Neural progenitor cell (in vitro differentiated cells): ENCODE results near the gene LRCH4. TPM values are rescaled to one million over a fixed set of nuclear protein-coding genes. Genes with fewer than 3 reads are reported as not detected.

Source experiments
- small RNA-seq: library from RNA; depleted of rRNA; stranded (forward); fragments of <200 nt; gene quantifications from one replicate; pipeline ENCODE3, GENCODE V24; 2015
- total RNA-seq: library from RNA; depleted of rRNA; stranded (reverse); fragments of >200 nt; gene quantifications from 2 replicates; pipeline ENCODE4 v1.2.3, GENCODE V29; 2015; ENCODE audit warnings: low replicate concordance

LRCH4 gene
- total RNA-seq, 1 donor from 2014 or later: 4.5 TPM

Small RNA genes lying within 50 kb of the gene (small RNA-seq; reads per million reads assigned to genes)
- not detected for gene RN7SL416P
- not detected for gene SAP25

Other genes with a start within 250 kb of the LRCH4 start
- 19.3 and 43.6 TPM in 2 replicates for gene PILRB, start 228.0 kb downstream of the LRCH4 start, total RNA-seq
- gene PILRA, start 212.6 kb downstream of the LRCH4 start, total RNA-seq: 0.68 and 6.7 TPM in 2 replicates
- gene ZCWPW1, start 157.4 kb downstream of the LRCH4 start, total RNA-seq: 1.4 and 1.8 TPM in 2 replicates
- gene MEPCE, start 156.3 kb downstream of the LRCH4 start, total RNA-seq: 16.4 and 42.6 TPM in 2 replicates
- gene PPP1R35, start 149.6 kb downstream of the LRCH4 start, total RNA-seq: 7.3 and 33.0 TPM in 2 replicates
- gene SPACDR, start 121.9 kb downstream of the LRCH4 start, total RNA-seq: 0.71 TPM in 1 of 2 replicates, not detected in the other
- 11.0 and 17.6 TPM in 2 replicates for gene TSC22D4, start 106.9 kb downstream of the LRCH4 start, total RNA-seq
- 1.2 and 6.7 TPM in 2 replicates for gene NYAP1, start 102.2 kb downstream of the LRCH4 start, total RNA-seq
- 1.2 and 5.6 TPM in 2 replicates for gene AGFG2, start 46.9 kb downstream of the LRCH4 start, total RNA-seq
- 1.5 TPM in 1 of 2 replicates, not detected in the other for gene SAP25, start 12.2 kb downstream of the LRCH4 start, total RNA-seq
- gene FBXO24, start 199 bp upstream of the LRCH4 start, total RNA-seq: 1.2 and 2.5 TPM in 2 replicates
- 6.6 and 8.5 TPM in 2 replicates for gene PCOLCE, start 16.2 kb upstream of the LRCH4 start, total RNA-seq
- gene MOSPD3, start 26.4 kb upstream of the LRCH4 start, total RNA-seq: 3.0 and 11.5 TPM in 2 replicates
- 0.34 and 1.9 TPM in 2 replicates for gene TFR2, start 55.4 kb upstream of the LRCH4 start, total RNA-seq
- gene ACTL6B, start 70.3 kb upstream of the LRCH4 start, total RNA-seq: not detected in 2 replicates
- 54.3 and 110 TPM in 2 replicates for gene GNB2, start 87.6 kb upstream of the LRCH4 start, total RNA-seq
- gene GIGYF1, start 108.1 kb upstream of the LRCH4 start, total RNA-seq: 24.2 and 64.5 TPM in 2 replicates
- gene POP7, start 120.0 kb upstream of the LRCH4 start, total RNA-seq: 19.4 and 55.1 TPM in 2 replicates
- gene EPO, start 134.3 kb upstream of the LRCH4 start, total RNA-seq: 0.09 and 0.58 TPM in 2 replicates
- 0.03 TPM in 1 of 2 replicates, not detected in the other for gene ZAN, start 147.5 kb upstream of the LRCH4 start, total RNA-seq
- gene EPHB4, start 241.4 kb upstream of the LRCH4 start, total RNA-seq: 66.5 and 106 TPM in 2 replicates